IPS-18c (cell line): ENCODE data around the gene MAPK8IP1.

ENCODE experiments used
- H3K4me3 ChIP-seq: 2 replicates; pipeline ENCODE4 v1.7.0; 2013; ENCODE audit warnings: low read depth, mild to moderate bottlenecking, low read length, moderate library complexity; ENCODE audit not compliant: insufficient read depth
- H3K9me3 ChIP-seq: one replicate; pipeline ENCODE4 v1.6.1; 2013; ENCODE audit warnings: mild to moderate bottlenecking, low read length, moderate library complexity; ENCODE audit not compliant: control insufficient read depth, insufficient read depth

The MAPK8IP1 gene

GRCh38 chr11:45927684-45928413 is 42.4 kb downstream of the MAPK8IP1 start:
- Histone ChIP-seq H3K9me3 (no peaks in the 10 kb centered on the region), H3K4me3 (no peak overlapping the region)

GRCh38 chr11:45928535-45929215 is 43.2 kb downstream of the MAPK8IP1 start:
- Histone ChIP-seq H3K9me3 (no peaks in the 10 kb centered on the region), H3K4me3 (no peak overlapping the region)

GRCh38 chr11:45929486-45930030 is 44.1 kb downstream of the MAPK8IP1 start:
- Histone ChIP-seq H3K4me3 (no peak overlapping the region), H3K9me3 (no peaks in the 10 kb centered on the region)

GRCh38 chr11:45930031-45930794 is 44.8 kb downstream of the MAPK8IP1 start:
- H3K9me3 ChIP-seq = no peaks in the 10 kb centered on the region
- no peak overlapping the region for H3K4me3 ChIP-seq

GRCh38 chr11:45930951-45931570 is 45.6 kb downstream of the MAPK8IP1 start:
- Histone ChIP-seq H3K9me3 (no peaks in the 10 kb centered on the region), H3K4me3 (no peak overlapping the region)

- no peak overlapping the region for H3K4me3 ChIP-seq
- no peaks in the 10 kb centered on the region for H3K9me3 ChIP-seq
These were observed 46.3 kb downstream of the MAPK8IP1 start for GRCh38 chr11:45931739-45932138.

GRCh38 chr11:45932217-45932616 is 46.8 kb downstream of the MAPK8IP1 start:
- no peaks in the 10 kb centered on the region for H3K9me3 ChIP-seq
- H3K4me3 ChIP-seq = no peak overlapping the region

- Histone ChIP-seq H3K9me3 (no peaks in the 10 kb centered on the region), H3K4me3 (no peak overlapping the region)
These were observed 47.8 kb downstream of the MAPK8IP1 start for GRCh38 chr11:45933131-45933831.

- H3K9me3 ChIP-seq = no peaks in the 10 kb centered on the region
- H3K4me3 ChIP-seq = no peak overlapping the region
These were observed 48.6 kb downstream of the MAPK8IP1 start for GRCh38 chr11:45933846-45934579.

GRCh38 chr11:45934580-45935318 is 49.3 kb downstream of the MAPK8IP1 start:
- no peak overlapping the region for H3K4me3 ChIP-seq
- no peaks in the 10 kb centered on the region for H3K9me3 ChIP-seq

- no peaks in the 10 kb centered on the region for H3K9me3 ChIP-seq
- H3K4me3 ChIP-seq = no peak overlapping the region
These were observed 50.1 kb downstream of the MAPK8IP1 start for GRCh38 chr11:45935349-45936064.

- Histone ChIP-seq H3K4me3 (no peak overlapping the region), H3K9me3 (no peaks in the 10 kb centered on the region)
These were observed 51.1 kb downstream of the MAPK8IP1 start for GRCh38 chr11:45936511-45937054.

GRCh38 chr11:45937916-45938315 is 52.5 kb downstream of the MAPK8IP1 start:
- Histone ChIP-seq H3K9me3 (no peaks in the 10 kb centered on the region), H3K4me3 (no peak overlapping the region)

- Histone ChIP-seq H3K4me3 (no peak overlapping the region), H3K9me3 (peaks cover 2% of the 10 kb centered on the region)
These were observed 54.4 kb downstream of the MAPK8IP1 start for GRCh38 chr11:45939836-45940235.

GRCh38 chr11:45941285-45941684 is 55.8 kb downstream of the MAPK8IP1 start:
- Histone ChIP-seq H3K9me3 (peaks cover 2% of the 10 kb centered on the region), H3K4me3 (no peak overlapping the region)
